Activated CD4-positive, alpha-beta memory T cell treated with anti-CD3 and anti-CD28 coated beads for 36 hours (primary cell): ENCODE data around the gene PRR30. TPM values are rescaled to one million over a fixed set of nuclear protein-coding genes. Genes with fewer than 3 reads are reported as not detected.
A peak's percentile ranks its signal among the peaks of the same experiment; 100 is the strongest.

Experiments
- CTCF ChIA-PET: fragments of 350-600 bp; sonication (Branson Sonifier 250); formaldehyde crosslinking; loops from one replicate; lab custom pipeline; 2021; ENCODE audit warnings: antibody characterized with exemption, inconsistent platforms; lab: Charles Lee
- POLR2A ChIA-PET: fragments of 350-600 bp; sonication (Branson Sonifier 250); formaldehyde crosslinking; loops from one replicate; lab custom pipeline; 2021; ENCODE audit warnings: antibody characterized with exemption; lab: Charles Lee
- DNase-seq: peaks from one replicate; pipeline ENCODE4 v3.0.0-alpha.2; 2020
- H3K27ac Mint-ChIP-seq: one replicate; pipeline ENCODE4 v1.8.0; 2021; ENCODE audit warnings: mixed read lengths
- H3K27me3 Mint-ChIP-seq: one replicate; pipeline ENCODE4 v1.8.0; 2021; ENCODE audit warnings: mixed read lengths
- H3K36me3 Mint-ChIP-seq: one replicate; pipeline ENCODE4 v1.8.0; 2021; ENCODE audit warnings: mixed read lengths
- H3K4me1 Mint-ChIP-seq: one replicate; pipeline ENCODE4 v1.8.0; 2021; ENCODE audit warnings: low read depth, mixed read lengths
- H3K4me3 Mint-ChIP-seq: one replicate; pipeline ENCODE4 v1.8.0; 2021; ENCODE audit warnings: mild to moderate bottlenecking, mixed read lengths
- H3K9me3 Mint-ChIP-seq: one replicate; pipeline ENCODE4 v1.8.0; 2021; ENCODE audit warnings: mixed read lengths
- intact Hi-C: fragments of 100-400 bp; cut with micrococcal nuclease; formaldehyde crosslinking; loops from one replicate; pipeline ENCODE4 v1.15.1; 2023
- total RNA-seq, 2 experiments: library from RNA; stranded (reverse); gene quantifications; one replicate each; pipeline ENCODE4 v1.2.3, GENCODE V29; 2021

Gene PRR30
- total RNA-seq, 2 experiments from 2014 or later: not detected

DNA sequence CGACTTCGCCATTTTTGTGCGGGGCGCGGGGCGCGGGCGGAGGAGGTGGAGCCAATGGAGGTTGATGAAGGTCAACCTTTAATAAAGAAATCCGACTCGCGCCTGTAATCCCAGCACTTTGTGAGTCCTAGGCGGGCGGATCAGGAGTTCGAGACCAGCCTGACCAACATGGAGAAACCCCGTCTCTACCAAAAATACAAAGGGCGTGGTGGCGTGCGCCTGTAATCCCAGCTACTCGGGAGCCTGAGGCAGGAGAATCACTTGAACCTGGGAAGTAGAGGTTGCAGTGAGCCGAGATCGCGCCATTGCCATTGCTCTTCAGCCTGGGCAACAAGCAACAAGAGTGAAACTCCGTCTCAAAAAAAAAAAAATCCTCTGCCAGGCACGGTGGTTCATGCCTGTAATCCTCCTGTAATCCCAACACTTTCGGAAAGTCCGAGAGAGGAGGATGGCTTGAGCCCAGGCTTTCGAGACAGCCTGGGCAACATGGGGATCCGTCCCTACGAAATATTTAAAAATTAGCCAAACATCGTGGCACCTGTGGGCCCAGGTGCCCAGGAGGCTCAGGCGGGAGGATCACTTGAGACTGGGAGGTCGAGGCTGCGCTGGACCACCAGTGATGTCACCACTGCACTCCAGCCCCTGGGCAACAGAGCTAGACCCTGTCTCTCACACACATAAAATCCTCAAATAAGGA is 4.3 kb downstream of the PRR30 start:
- H3K27me3 Mint-ChIP-seq: no peaks in the 10 kb centered on the region
- H3K4me3 Mint-ChIP-seq: peak overlapping the region; percentile 89
- ChIA-PET CTCF (interaction anchor here (1.2 to 2.2 kb wide), 5 partner anchors 11 to 173 kb away, joined by 4 to 19 read pairs (median 10); partner anchors contain the start of gene ABHD1), POLR2A (interaction anchor here (1.6 to 2.6 kb wide), 3 partner anchors 9 to 83 kb away, joined by 3 to 20 read pairs (median 5); partner anchors contain the start of gene ABHD1)
- H3K27ac Mint-ChIP-seq: peak overlapping the region; percentile 86
- peaks cover 20% of the 10 kb centered on the region for H3K4me1 Mint-ChIP-seq
- peaks cover 15% of the 10 kb centered on the region for H3K36me3 Mint-ChIP-seq
- DNase-seq: no peak
- intact Hi-C loops: loop anchor here (1.0 to 5.0 kb wide), 4 partner anchors 12 to 82 kb away; partner anchors contain the start of genes ABHD1, CAD, KHK and OST4
- no peaks in the 10 kb centered on the region for H3K9me3 Mint-ChIP-seq

DNA sequence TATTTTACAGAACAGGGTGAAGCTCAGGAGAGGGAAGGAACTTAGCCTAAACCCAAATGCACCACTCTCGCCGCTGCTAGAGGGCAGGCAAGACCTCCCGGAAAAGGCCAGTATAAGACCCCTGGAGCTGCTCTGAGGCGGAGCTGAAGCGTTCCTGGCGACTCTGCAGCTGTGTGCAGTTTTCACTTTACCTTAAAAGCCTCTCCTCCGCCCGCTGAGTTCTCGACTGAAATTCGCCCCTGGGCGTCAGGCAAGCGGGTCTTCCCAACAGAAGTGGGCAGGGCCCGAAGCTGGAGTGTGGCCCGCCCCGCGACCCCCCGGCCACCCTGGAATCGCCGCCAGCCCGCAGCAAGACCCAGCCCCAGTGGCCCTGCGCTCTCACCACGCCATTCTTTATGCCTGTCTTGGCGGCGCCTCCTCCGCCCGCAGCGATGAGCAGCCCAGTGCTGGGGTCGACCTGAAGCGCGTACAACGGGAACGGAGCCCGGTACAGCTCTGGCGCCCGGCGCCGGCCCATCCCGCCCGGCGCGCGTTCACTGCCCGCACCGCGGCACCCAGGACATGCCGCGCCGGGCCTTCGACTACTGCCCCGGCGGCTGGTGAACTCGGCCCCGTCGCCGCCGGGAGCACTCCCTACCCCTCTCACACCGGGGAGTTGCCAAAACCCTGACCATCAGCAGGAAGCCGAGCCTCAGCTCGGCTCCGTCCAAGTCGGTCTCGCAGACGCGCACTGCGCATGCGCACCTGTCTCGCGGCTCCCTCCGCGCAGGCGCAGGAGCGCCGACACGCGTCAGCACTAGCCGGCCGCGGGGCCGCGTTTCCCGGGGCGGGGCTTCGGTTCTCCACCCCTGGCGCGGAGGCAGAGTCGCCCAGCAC is 5.1 kb downstream of the PRR30 start, which contains the start of gene PREB:
PREB (minus strand) TSS at position 732 of the 876 bp plus-strand sequence; CDS start at position 517, 215 bp downstream.
- POLR2A ChIA-PET: interaction anchor here (0.5 to 2.6 kb wide), 8 partner anchors 8 to 107 kb away, joined by 3 to 20 read pairs (median 4); partner anchors contain the start of genes ABHD1, ATRAID, CGREF1 and KHK
- Mint-ChIP-seq H3K4me1 (peaks cover 20% of the 10 kb centered on the region), H3K9me3 (no peaks in the 10 kb centered on the region), H3K27ac (peak within 1 kb of the TSS; percentile 86), H3K4me3 (peak within 1 kb of the TSS; percentile 89), H3K36me3 (peaks cover 15% of the 10 kb centered on the region), H3K27me3 (no peaks in the 10 kb centered on the region)
- peak; percentile 98 for DNase-seq
- CTCF ChIA-PET: interaction anchor here (0.8 to 2.4 kb wide), 11 partner anchors 10 to 172 kb away, joined by 3 to 19 read pairs (median 4); partner anchors contain the start of gene ABHD1
- intact Hi-C loops: loop anchor here (1.0 to 5.0 kb wide), 4 partner anchors 11 to 83 kb away; partner anchors contain the start of genes ABHD1, CAD, KHK and OST4

DNA sequence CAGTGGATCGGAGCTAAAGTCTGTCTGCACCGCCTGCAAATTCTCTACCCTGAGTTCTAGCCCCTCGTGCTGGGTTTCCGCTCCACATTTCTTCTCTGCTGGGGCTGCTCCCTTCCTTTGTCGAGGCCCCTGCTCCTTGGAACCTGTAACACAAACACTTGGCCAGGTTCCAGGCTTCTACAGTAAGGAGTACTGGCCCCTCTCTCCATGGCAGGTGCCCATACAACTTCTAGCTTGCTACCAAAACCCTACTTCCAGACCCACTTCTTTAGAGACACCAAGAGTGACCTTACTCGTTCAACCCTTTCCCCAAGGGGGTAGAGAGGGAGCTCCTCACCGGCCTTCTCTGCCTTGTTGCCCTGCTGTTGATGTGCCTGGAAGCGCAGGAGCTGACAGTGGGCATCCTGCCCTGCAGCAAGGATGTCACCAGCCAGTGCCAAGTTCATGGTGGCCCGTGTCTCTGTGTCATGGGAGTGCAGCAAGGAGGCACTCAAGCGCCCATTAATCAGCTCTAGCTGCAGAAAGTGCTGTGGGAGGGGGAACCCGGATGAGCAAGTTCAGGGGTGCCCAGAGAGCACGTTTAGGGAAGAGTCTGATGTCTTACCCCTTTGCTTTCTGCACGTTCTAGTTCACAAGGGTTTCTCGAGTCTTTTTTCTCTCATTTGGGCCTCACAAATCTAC is 5.9 kb downstream of the PRR30 start:
- ChIA-PET CTCF (interaction anchor here (0.8 to 2.4 kb wide), 11 partner anchors 9 to 171 kb away, joined by 3 to 19 read pairs (median 4); partner anchors contain the start of gene ABHD1), POLR2A (interaction anchor here (0.7 to 2.6 kb wide), 7 partner anchors 8 to 108 kb away, joined by 3 to 20 read pairs (median 3); partner anchors contain the start of genes ABHD1, ATRAID, CGREF1 and KHK)
- intact Hi-C loops: loop anchor here (5.0 kb wide), 1 partner anchor 46 kb away; the partner anchor contains the start of gene KHK
- DNase-seq: peak; percentile 55
- peak overlapping the region; percentile 89 for H3K4me3 Mint-ChIP-seq
- H3K27me3 Mint-ChIP-seq: no peaks in the 10 kb centered on the region
- H3K9me3 Mint-ChIP-seq: no peaks in the 10 kb centered on the region
- peaks cover 15% of the 10 kb centered on the region for H3K36me3 Mint-ChIP-seq
- H3K27ac Mint-ChIP-seq: peak overlapping the region; percentile 79
- H3K4me1 Mint-ChIP-seq: peaks cover 20% of the 10 kb centered on the region

DNA sequence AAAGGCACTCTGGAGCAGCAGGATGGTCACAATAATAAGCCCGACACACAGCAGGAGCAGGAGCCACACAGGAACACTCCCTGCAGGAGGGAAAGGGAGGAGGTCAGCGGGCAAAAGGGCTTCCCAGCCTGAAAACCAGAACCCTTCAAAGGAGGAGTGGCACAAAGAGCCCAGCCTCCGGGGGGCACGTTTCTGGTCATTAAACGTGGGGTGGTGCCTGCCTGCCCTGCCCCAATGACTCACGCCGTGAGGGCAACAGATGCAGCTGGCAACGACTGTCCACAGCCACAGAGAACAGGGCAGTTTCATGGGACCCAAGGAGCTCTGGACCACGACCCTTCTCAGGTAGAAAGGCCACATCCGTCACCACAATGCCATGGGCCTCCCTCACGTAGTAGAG is 7.8 kb downstream of the PRR30 start:
- no peak overlapping the region for H3K4me3 Mint-ChIP-seq
- intact Hi-C loops: loop anchor here (5.0 kb wide), 1 partner anchor 44 kb away; the partner anchor contains the start of gene KHK
- no peaks in the 10 kb centered on the region for H3K9me3 Mint-ChIP-seq
- CTCF ChIA-PET: interaction anchor here (1.2 kb wide), 1 partner anchor 8 kb away, joined by 6 read pairs; the partner anchor contains the start of gene ABHD1
- no peaks in the 10 kb centered on the region for H3K27me3 Mint-ChIP-seq
- H3K4me1 Mint-ChIP-seq: peaks cover 20% of the 10 kb centered on the region
- H3K36me3 Mint-ChIP-seq: peaks cover 15% of the 10 kb centered on the region
- no peak for DNase-seq
- H3K27ac Mint-ChIP-seq: no peak overlapping the region
- POLR2A ChIA-PET: interaction anchor here (1.2 kb wide), 1 partner anchor 8 kb away, joined by 4 read pairs; no protein-coding TSS in a partner anchor

DNA sequence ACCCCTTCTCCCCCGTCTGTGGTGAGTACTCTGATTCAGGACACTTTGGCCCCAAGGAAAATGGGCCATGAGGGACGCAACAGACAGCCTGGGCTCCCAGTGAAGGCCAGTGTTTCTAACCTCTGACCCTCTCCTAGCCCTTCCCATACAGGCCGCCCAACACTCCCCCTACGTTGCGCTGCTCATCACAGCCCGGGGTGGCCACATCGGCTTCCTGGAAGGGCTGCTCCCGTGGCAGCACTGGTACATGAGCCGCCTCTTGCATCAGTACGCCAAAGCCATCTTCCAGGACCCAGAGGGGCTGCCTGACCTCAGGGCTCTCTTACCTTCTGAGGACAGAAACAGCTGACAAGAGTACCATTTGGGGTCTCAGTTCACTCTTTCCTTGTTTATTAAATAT is 8.8 kb downstream of the PRR30 start:
- ChIA-PET POLR2A (no interaction called here), CTCF (no interaction called here)
- Mint-ChIP-seq H3K4me1 (peaks cover 20% of the 10 kb centered on the region), H3K27ac (no peak overlapping the region), H3K9me3 (no peaks in the 10 kb centered on the region), H3K4me3 (no peak overlapping the region), H3K27me3 (no peaks in the 10 kb centered on the region), H3K36me3 (peaks cover 15% of the 10 kb centered on the region)
- intact Hi-C loops: loop anchor here (5.0 kb wide), 1 partner anchor 43 kb away; the partner anchor contains the start of gene KHK
- no peak for DNase-seq

DNA sequence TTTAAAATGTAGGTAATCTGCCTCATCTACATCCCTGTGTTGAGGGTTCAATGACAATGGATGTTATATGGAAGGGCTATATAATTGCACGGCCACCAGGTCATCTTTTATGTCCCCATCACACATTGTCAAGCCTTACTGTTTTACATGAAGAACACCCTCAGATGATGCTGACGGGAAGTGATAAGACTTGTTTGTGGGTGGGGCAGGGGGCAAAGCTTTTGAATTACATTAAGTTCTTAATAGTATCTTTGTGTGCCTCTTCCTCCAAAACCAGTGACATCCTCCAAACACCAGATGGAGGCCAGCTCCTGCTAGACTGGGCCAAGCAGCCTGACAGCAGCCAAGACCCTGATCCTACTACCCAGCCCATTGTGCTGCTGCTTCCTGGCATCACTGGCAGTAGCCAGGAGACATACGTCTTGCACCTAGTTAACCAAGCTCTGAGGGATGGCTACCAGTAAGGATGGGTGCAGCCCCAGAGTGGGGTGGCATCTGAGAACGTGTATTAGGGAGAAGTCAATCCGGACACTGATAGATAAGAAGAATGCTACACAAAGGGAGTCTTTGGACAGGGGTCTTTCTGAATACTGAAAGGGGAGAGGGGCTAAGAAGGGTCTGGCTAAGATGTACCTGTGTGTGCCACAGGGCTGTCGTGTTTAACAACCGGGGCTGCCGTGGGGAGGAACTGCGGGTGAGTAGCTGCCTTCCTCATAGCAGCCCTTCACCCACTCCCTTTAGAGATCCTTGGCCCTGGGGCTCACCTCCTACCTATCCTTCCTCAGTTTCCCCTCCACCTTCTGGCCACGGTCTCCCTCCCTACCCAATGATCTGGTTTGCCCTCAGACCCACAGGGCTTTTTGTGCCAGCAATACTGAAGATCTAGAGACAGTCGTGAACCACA is 10.3 kb downstream of the PRR30 start:
- no peak overlapping the region for H3K27ac Mint-ChIP-seq

DNA sequence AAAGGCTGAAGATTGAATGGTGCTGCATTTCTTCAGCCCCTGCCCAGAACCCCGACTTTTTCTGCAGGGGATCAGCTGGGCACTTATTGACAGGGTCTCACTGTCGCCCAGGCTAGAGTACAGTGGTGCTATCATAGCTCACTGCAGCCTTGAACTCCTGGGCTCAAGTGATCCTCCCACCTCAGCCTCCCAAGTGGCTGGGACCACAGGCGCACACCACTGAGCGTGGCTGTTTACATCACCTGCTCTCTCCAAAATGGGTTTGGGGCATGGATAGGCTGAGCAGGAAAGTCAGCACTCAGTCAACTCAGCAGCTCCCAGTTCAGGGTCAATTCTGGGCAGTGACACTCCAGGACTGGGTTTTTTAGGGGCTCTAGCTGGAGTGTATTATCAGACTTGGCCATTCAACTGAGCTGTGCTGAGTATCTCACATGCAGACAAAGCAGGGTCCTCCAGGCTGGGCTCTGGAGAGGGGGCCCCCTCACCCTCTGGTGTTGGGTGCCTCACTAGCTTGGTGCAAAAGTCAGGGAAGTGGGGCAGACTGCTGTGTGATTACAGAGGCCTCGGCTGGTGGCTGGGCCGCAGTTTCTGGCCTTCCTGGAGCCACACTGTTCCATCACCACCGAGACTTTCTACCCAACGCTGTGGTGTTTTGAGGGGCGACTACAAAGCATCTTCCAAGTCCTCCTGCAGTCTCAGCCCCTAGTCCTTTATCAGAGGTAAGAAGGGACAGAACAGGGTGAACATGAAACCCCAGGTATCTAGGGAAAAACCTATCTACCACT is 11.1 kb downstream of the PRR30 start:
- intact Hi-C loops: no loop called here
- H3K27ac Mint-ChIP-seq: no peak overlapping the region

More for the DNA sequence above, 10.3 kb downstream of the PRR30 start:
- Mint-ChIP-seq H3K27me3 (no peaks in the 10 kb centered on the region), H3K9me3 (no peaks in the 10 kb centered on the region), H3K4me3 (no peak overlapping the region), H3K4me1 (peaks cover 16% of the 10 kb centered on the region), H3K36me3 (peaks cover 13% of the 10 kb centered on the region)
- CTCF ChIA-PET: no interaction called here
- POLR2A ChIA-PET: no interaction called here
- DNase-seq: no peak
- intact Hi-C loops: no loop called here

DNA sequence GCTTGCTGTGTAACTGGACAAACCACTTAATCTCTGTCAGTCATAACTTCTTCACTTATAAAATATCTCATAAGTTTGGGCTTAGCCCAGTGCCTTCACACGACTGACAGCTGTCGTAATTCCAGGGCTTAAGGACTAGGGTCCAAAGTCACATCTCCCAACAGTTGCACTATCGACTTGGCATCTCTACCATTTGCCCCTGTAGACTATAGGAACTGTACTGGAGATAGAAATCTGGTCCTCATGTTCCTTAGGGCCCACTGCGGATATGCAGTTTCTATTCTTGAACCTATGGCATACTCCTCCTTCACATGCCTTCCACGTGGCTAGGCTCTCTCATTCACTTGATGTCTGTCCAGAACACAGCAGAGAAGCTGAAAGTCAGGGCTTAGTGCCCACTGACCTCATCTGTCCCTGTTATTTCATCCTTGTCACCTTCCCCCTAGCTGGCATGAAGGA is 12.9 kb downstream of the PRR30 start:
- Mint-ChIP-seq H3K9me3 (no peaks in the 10 kb centered on the region), H3K4me1 (peaks cover 6% of the 10 kb centered on the region), H3K27ac (no peak overlapping the region), H3K36me3 (peaks cover 5% of the 10 kb centered on the region), H3K4me3 (no peak overlapping the region), H3K27me3 (no peaks in the 10 kb centered on the region)
- ChIA-PET POLR2A (interaction anchor here (1.4 kb wide), 1 partner anchor 8 kb away, joined by 5 read pairs; the partner anchor contains the start of gene PREB), CTCF (interaction anchor here (0.6 kb wide), 1 partner anchor 691 kb away, joined by 3 read pairs; no protein-coding TSS in a partner anchor)
- intact Hi-C loops: no loop called here
- DNase-seq: no peak

More for the DNA sequence above, 11.1 kb downstream of the PRR30 start:
- Mint-ChIP-seq H3K9me3 (no peaks in the 10 kb centered on the region), H3K4me3 (no peak overlapping the region), H3K36me3 (peaks cover 12% of the 10 kb centered on the region), H3K27me3 (no peaks in the 10 kb centered on the region), H3K4me1 (peaks cover 12% of the 10 kb centered on the region)
- DNase-seq: no peak
- ChIA-PET POLR2A (no interaction called here), CTCF (no interaction called here)

DNA sequence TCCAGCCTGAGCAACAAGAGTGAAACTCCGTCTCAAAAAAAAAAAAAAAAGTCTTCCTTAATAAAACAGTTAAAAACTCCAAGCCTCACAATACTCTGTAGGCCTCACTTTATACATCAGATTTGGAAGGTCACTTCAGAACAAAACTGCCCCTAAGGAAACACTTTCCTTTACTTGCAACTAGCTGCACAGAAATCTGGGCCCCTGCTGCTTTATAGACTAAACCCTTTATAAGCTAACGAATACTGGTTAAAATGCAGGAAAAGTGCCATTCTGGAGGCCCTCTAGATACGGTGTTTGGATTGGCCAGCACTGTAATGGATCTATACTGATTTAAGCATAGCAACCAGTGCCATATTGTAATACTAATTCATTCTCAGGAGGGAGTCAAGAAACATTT is 14.1 kb downstream of the PRR30 start:
- intact Hi-C loops: no loop called here
- DNase-seq: no peak
- no peaks in the 10 kb centered on the region for H3K36me3 Mint-ChIP-seq
- H3K4me3 Mint-ChIP-seq: no peak overlapping the region
- CTCF ChIA-PET: interaction anchor here (1.1 to 2.4 kb wide), 3 partner anchors 9 to 279 kb away, joined by 4 to 19 read pairs (median 6); partner anchors contain the start of gene PREB
- peaks cover 6% of the 10 kb centered on the region for H3K4me1 Mint-ChIP-seq
- peaks cover 6% of the 10 kb centered on the region for H3K27me3 Mint-ChIP-seq
- POLR2A ChIA-PET: interaction anchor here (1.4 kb wide), 1 partner anchor 9 kb away, joined by 5 read pairs; the partner anchor contains the start of gene PREB
- H3K9me3 Mint-ChIP-seq: no peaks in the 10 kb centered on the region
- H3K27ac Mint-ChIP-seq: no peak overlapping the region
